Peyer's patch (tissue), 4 donors: Measurements from ENCODE around the gene PYGO1. TPM values are rescaled to one million over a fixed set of nuclear protein-coding genes. Genes with fewer than 3 reads are reported as not detected.

Experiments used
- DNase-seq, 3 donors: peaks; one replicate each; pipeline ENCODE4 v3.0.0-alpha.2; 2017 to 2019
- H3K27ac ChIP-seq, 4 donors: fragments of 200-600 bp; sonication (generic); one replicate each; pipeline ENCODE4 v1.5.1; 2016 to 2019
- H3K27me3 ChIP-seq, 2 donors: fragments of 200-600 bp; sonication (generic); one replicate each; pipeline ENCODE4 v1.5.1; 2019
- H3K36me3 ChIP-seq, 3 donors: fragments of 200-600 bp; sonication (generic); one replicate each; pipeline ENCODE4 v1.5.1; 2016 to 2019
- H3K4me1 ChIP-seq, 4 donors: fragments of 200-600 bp; sonication (generic); one replicate each; pipeline ENCODE4 v1.5.1; 2016 to 2019
- H3K4me3 ChIP-seq, 4 donors: fragments of 200-600 bp; sonication (generic); 1 replicate in 3 of 4; 2 replicates in 1 of 4; pipeline ENCODE4 v1.5.1; 2016 to 2019; ENCODE audit warnings: mild to moderate bottlenecking in 1 of 4
- H3K9me3 ChIP-seq, 4 donors: fragments of 200-600 bp; sonication (generic); one replicate each; pipeline ENCODE4 v1.5.1; 2016 to 2019; ENCODE audit warnings: mild to moderate bottlenecking in 1 of 4
- POLR2A ChIP-seq, 2 donors: fragments of 450-650 bp; IDR thresholded peaks; one replicate each; pipeline ENCODE4 v1.5.1; 2017; ENCODE audit warnings: antibody characterized with exemption in 2 of 2, mild to moderate bottlenecking in 2 of 2, moderate library complexity in 2 of 2
- total RNA-seq, 4 donors: library from RNA; depleted of rRNA; stranded (reverse); fragments of >200 nt; gene quantifications; one replicate each; pipeline ENCODE4 v1.1.0, GENCODE V29; 2016
- TF ChIP-seq, protein P1 (sequence below), 6 experiments: fragments of 450-650 bp in 4 of 6; fragments of 200-600 bp in 2 of 6; sonication (generic) in 1 of 6; IDR thresholded peaks; one replicate each; pipeline ENCODE4 v1.5.1; 2017 to 2019; ENCODE audit warnings: antibody characterized with exemption in 6 of 6, mild to moderate bottlenecking in 3 of 6, moderate library complexity in 1 of 6

PYGO1 gene
- total RNA-seq, 4 donors from 2014 or later, result 0.35 to 2.5 (median 0.76) TPM

DNA sequence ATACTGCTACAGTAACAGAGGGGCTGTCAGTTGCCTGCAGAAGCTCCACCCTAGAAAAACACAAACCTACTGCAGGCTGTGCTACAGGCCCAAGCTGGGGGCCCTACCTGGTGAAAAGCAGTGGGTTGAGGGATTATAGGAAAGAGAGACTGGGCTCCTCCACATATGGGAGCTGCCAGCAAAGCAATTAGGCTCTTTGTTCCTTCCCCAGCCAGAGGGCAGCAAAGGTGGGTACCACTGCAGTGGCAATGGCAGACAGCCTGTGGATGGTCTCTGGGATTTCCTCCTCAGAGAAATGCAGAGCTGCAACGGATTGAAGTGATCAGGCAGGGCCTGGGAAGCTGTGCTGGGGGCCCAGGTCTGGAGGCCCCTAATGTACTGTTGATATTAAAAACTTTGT, 61.0 kb downstream of the PYGO1 start:
- no peak overlapping the region for H3K27ac ChIP-seq
- no peaks in the 10 kb centered on the region for H3K9me3 ChIP-seq

DNA sequence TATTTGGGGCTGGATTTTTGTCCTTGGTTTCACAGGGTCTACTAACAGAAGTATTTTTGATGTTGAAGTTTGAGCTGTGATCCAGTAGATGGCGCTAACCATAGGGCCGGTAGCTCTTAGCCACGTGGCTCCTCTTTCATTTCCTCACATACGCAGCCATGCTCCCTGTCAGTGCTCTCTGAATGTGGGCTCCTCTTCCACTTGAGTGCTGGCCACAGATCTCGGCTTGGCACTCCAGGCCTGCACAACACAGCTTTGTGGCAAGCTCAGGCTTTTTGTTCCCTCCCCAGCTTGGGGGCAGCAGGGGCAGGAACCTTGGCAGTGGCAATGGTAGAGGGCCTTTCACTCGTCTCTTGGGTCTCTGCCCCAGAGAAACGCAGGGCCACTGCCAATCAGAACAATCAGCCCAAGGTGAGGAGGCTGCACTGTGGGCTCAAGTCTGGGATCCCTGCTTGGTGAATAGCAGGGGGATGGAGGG, 61.5 kb downstream of the PYGO1 start:
- Histone ChIP-seq H3K4me3 (no peak overlapping the region), H3K27ac (no peak overlapping the region), H3K9me3 (no peaks in the 10 kb centered on the region), H3K27me3 (no peaks in the 10 kb centered on the region), H3K4me1 (no peaks in the 10 kb centered on the region), H3K36me3 (no peaks in the 10 kb centered on the region)
- TF ChIP-seq POLR2A (IDR thresholded peaks at IDR 0.05), result no peak
- TF ChIP-seq, protein P1, sequence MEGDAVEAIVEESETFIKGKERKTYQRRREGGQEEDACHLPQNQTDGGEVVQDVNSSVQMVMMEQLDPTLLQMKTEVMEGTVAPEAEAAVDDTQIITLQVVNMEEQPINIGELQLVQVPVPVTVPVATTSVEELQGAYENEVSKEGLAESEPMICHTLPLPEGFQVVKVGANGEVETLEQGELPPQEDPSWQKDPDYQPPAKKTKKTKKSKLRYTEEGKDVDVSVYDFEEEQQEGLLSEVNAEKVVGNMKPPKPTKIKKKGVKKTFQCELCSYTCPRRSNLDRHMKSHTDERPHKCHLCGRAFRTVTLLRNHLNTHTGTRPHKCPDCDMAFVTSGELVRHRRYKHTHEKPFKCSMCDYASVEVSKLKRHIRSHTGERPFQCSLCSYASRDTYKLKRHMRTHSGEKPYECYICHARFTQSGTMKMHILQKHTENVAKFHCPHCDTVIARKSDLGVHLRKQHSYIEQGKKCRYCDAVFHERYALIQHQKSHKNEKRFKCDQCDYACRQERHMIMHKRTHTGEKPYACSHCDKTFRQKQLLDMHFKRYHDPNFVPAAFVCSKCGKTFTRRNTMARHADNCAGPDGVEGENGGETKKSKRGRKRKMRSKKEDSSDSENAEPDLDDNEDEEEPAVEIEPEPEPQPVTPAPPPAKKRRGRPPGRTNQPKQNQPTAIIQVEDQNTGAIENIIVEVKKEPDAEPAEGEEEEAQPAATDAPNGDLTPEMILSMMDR (IDR thresholded peaks at IDR 0.05), result peak in 4 of 6 experiments; percentile 21 to 39 (median 34)
- DNase-seq, result no peak

More for the DNA sequence above, 61.0 kb downstream of the PYGO1 start:
- Histone ChIP-seq H3K4me1 (no peaks in the 10 kb centered on the region), H3K27me3 (no peaks in the 10 kb centered on the region), H3K4me3 (no peak overlapping the region), H3K36me3 (no peaks in the 10 kb centered on the region)
- DNase-seq, result no peak
- TF ChIP-seq POLR2A (IDR thresholded peaks at IDR 0.05), result no peak
- TF ChIP-seq, protein P1 (IDR thresholded peaks at IDR 0.05), result no peak

DNA sequence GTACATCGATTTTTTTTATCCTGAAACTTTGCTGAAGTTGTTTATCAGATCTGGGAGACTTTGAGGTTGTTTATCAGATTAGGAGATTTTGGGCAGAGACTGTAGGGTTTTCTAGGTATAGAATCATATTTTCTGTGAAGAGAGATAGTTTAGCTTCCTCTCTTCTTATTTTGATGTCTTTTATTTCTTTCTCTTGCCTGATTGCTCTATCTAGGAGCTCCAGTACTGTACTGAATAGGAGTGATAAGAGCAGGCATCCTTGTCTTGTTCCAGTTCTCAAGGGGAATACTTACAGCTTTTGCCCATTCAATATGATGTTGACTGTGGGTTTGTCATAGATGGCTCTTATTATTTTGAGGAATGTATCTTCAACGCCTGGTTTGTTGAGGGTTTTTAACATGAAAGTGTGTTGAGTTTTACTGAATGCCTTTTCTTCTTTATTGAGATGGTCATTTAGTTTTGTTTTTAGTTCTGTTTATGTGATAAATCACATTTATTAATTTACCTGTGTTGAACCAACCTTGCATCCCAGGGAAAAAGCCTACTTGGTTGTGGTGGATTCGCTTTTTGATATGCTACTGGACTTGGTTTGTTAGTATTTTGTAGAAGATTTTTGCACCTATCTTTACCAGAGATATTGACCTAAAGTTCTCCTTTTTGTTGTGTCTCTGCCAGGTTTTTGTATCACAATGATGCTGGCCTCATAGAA, 65.2 kb downstream of the PYGO1 start:
- H3K27me3 ChIP-seq, result no peaks in the 10 kb centered on the region
- no peak overlapping the region for H3K27ac ChIP-seq
- no peaks in the 10 kb centered on the region for H3K36me3 ChIP-seq
- H3K4me3 ChIP-seq, result no peak overlapping the region
- no peak for TF ChIP-seq POLR2A (IDR thresholded peaks at IDR 0.05)
- TF ChIP-seq, protein P1 (IDR thresholded peaks at IDR 0.05), result no peak
- no peaks in the 10 kb centered on the region for H3K9me3 ChIP-seq
- DNase-seq, result no peak
- H3K4me1 ChIP-seq, result no peaks in the 10 kb centered on the region

DNA sequence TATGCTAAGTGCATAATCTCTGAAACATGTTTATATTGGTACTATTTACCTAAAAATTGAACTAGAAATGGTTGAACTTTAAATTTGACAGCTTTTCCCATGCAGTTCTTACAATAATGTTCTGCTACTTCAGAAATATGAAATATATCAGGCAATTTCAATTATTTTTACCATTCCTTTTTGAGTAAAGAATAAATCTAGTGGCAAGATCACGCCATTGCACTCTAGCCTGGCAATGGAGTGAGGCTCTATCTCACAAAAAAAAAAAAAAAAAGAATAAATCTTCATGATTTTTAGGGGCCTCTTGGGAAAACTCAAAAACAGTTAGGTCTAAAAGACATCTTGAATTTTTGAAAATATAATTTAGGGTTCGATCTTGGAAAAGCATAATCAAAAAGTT, 69.5 kb downstream of the PYGO1 start:
- TF ChIP-seq, protein P1 (IDR thresholded peaks at IDR 0.05), result no peak
- TF ChIP-seq POLR2A (IDR thresholded peaks at IDR 0.05), result no peak
- H3K4me3 ChIP-seq, result no peak overlapping the region
- H3K4me1 ChIP-seq, result no peaks in the 10 kb centered on the region
- H3K27ac ChIP-seq, result no peak overlapping the region
- H3K36me3 ChIP-seq, result no peaks in the 10 kb centered on the region
- DNase-seq, result no peak
- no peaks in the 10 kb centered on the region for H3K27me3 ChIP-seq
- no peaks in the 10 kb centered on the region for H3K9me3 ChIP-seq

DNA sequence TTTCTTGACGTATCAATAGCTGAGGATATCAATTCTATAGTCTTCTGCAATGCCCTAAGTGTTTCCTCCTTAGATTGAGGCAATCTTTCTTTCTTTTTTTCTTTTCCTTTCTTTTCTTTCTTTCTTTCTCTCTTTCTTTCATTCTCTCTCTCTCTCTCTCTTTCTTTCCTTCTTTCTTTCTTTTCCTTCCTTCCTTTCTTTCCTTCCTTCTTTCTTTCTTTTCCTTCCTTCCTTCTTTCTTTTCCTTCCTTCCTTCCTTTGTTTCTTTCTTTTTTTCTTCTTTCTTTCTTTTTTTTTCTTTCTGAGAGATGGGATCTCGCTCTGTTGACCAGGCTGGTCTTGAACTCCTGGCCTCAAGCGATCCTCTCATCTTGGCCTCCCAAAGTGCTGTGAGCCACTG, 70.1 kb downstream of the PYGO1 start:
- no peak overlapping the region for H3K4me3 ChIP-seq
- no peaks in the 10 kb centered on the region for H3K9me3 ChIP-seq
- no peaks in the 10 kb centered on the region for H3K27me3 ChIP-seq
- no peaks in the 10 kb centered on the region for H3K36me3 ChIP-seq
- H3K27ac ChIP-seq, result no peak overlapping the region
- no peak for DNase-seq
- no peaks in the 10 kb centered on the region for H3K4me1 ChIP-seq
- TF ChIP-seq, protein P1 (IDR thresholded peaks at IDR 0.05), result no peak
- no peak for TF ChIP-seq POLR2A (IDR thresholded peaks at IDR 0.05)
